Measurements from ENCODE around the gene GPD1L.

DNA sequence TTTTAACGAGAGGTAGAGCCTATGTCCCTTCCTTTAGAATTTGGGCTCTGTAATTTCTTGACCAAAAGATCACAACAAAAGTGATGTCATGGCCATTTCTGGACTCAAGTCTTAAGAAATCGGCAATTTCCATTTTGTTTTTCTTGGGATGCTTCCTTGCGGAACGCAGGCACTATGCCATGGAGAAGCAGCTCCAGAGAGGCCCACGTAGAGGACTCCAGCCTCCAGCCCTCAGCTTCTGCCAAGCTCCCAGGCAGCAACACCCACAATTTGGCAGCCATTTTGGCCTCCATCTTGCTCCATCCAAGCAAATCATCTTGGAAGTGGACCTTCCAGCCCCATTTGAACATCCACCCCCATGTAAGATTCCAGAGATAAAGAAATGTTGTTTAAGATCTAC lies 6.0 kb upstream of the GPD1L start:
- TF ChIP-seq, protein P1, sequence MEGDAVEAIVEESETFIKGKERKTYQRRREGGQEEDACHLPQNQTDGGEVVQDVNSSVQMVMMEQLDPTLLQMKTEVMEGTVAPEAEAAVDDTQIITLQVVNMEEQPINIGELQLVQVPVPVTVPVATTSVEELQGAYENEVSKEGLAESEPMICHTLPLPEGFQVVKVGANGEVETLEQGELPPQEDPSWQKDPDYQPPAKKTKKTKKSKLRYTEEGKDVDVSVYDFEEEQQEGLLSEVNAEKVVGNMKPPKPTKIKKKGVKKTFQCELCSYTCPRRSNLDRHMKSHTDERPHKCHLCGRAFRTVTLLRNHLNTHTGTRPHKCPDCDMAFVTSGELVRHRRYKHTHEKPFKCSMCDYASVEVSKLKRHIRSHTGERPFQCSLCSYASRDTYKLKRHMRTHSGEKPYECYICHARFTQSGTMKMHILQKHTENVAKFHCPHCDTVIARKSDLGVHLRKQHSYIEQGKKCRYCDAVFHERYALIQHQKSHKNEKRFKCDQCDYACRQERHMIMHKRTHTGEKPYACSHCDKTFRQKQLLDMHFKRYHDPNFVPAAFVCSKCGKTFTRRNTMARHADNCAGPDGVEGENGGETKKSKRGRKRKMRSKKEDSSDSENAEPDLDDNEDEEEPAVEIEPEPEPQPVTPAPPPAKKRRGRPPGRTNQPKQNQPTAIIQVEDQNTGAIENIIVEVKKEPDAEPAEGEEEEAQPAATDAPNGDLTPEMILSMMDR (IDR thresholded peaks at IDR 0.05; ENCODE audit: insufficient read depth, low read depth, low read length): no peak
- TF ChIP-seq EZH2 (IDR thresholded peaks at IDR 0.05; ENCODE audit: insufficient read depth, low read length): no peak

All from astrocyte (in vitro differentiated cells and primary cell).